HepG2 (cell line): ENCODE measurements around the gene SERPIND1. TPM values are rescaled to one million over a fixed set of nuclear protein-coding genes. Genes with fewer than 3 reads are reported as not detected.

ENCODE experiments used
- EHMT2 ChIP-seq: fragments of 200-600 bp; sonication (generic); IDR thresholded peaks from 2 replicates; pipeline ENCODE4 v1.7.0; 2017; ENCODE audit warnings: antibody characterized with exemption, low read depth, low read length, borderline replicate concordance
- FOXJ3 ChIP-seq: sonication (generic); formaldehyde crosslinking; IDR thresholded peaks from 2 replicates; pipeline ENCODE4 v1.4.0; 2020; ENCODE audit warnings: missing genetic modification reagents, mild to moderate bottlenecking, borderline replicate concordance
- GATA4 ChIP-seq: sonication (generic); IDR thresholded peaks from 2 replicates; pipeline ENCODE4 v1.6.1; 2016; ENCODE audit warnings: antibody characterized with exemption, low read depth, borderline replicate concordance
- HNRNPL ChIP-seq: fragments of 200-400 bp; formaldehyde crosslinking; IDR thresholded peaks from 2 replicates; pipeline ENCODE4 v1.6.1; 2017; ENCODE audit warnings: mild to moderate bottlenecking, low read depth, low read length
- ISL2 ChIP-seq: sonication (generic); formaldehyde crosslinking; IDR thresholded peaks from 2 replicates; pipeline ENCODE4 v1.5.0; 2020; ENCODE audit warnings: missing genetic modification reagents
- JUN ChIP-seq: sonication (generic); formaldehyde crosslinking; IDR thresholded peaks from 2 replicates; pipeline ENCODE4 v1.4.0; 2020; ENCODE audit warnings: mild to moderate bottlenecking, missing genetic modification reagents
- KDM6A ChIP-seq: IDR thresholded peaks from 2 replicates; pipeline ENCODE4 v1.6.1; 2016; ENCODE audit warnings: low read depth
- PHF21A ChIP-seq: sonication (generic); formaldehyde crosslinking; IDR thresholded peaks from 2 replicates; pipeline ENCODE4 v1.5.0; 2020; ENCODE audit warnings: mild to moderate bottlenecking, missing genetic modification reagents
- POLR2A ChIP-seq, 2 experiments: IDR thresholded peaks; 2 replicates each; pipeline ENCODE4 v1.6.1; 2011; ENCODE audit warnings: low read depth in 2 of 2, low read length in 2 of 2, mild to moderate bottlenecking in 1 of 2, moderate library complexity in 1 of 2; ENCODE audit not compliant: insufficient read depth in 1 of 2
- RFX5 ChIP-seq: IDR thresholded peaks from 2 replicates; pipeline ENCODE4 v1.6.1; 2011; ENCODE audit warnings: low read depth, low read length, improper control_type of control experiment
- SIX1 ChIP-seq: sonication (generic); formaldehyde crosslinking; IDR thresholded peaks from 2 replicates; pipeline ENCODE4 v1.4.0; 2020; ENCODE audit warnings: missing genetic modification reagents, borderline replicate concordance
- SP4 ChIP-seq: sonication (generic); formaldehyde crosslinking; IDR thresholded peaks from 2 replicates; pipeline ENCODE4 v1.8.1; 2023; ENCODE audit warnings: mild to moderate bottlenecking, missing genetic modification reagents
- SRF ChIP-seq: IDR thresholded peaks from 2 replicates; pipeline ENCODE4 v1.6.1; 2011; ENCODE audit warnings: mild to moderate bottlenecking, low read depth, low read length, moderate library complexity
- SYNCRIP ChIP-seq: fragments of 200-400 bp; formaldehyde crosslinking; IDR thresholded peaks from 2 replicates; pipeline ENCODE4 v1.6.1; 2018; ENCODE audit warnings: mild to moderate bottlenecking, low read depth, low read length; ENCODE audit not compliant: insufficient read depth
- ZNF18 ChIP-seq: sonication (generic); formaldehyde crosslinking; IDR thresholded peaks from 2 replicates; pipeline ENCODE4 v1.8.0; 2022; ENCODE audit warnings: mild to moderate bottlenecking, missing genetic modification reagents; ENCODE audit not compliant: insufficient replicate concordance
- ZNF296 ChIP-seq: sonication (generic); formaldehyde crosslinking; conservative IDR thresholded peaks from 2 replicates; pipeline ENCODE4 v1.5.0; 2020; ENCODE audit warnings: mild to moderate bottlenecking, missing genetic modification reagents
- ZNF335 ChIP-seq: sonication (generic); formaldehyde crosslinking; IDR thresholded peaks from 2 replicates; pipeline ENCODE4 v1.4.0; 2020; ENCODE audit warnings: missing genetic modification reagents
- ZNF564 ChIP-seq: sonication (generic); formaldehyde crosslinking; IDR thresholded peaks from 2 replicates; pipeline ENCODE4 v1.8.1; 2023; ENCODE audit warnings: mild to moderate bottlenecking, missing genetic modification reagents
- ZNF746 ChIP-seq: sonication (generic); formaldehyde crosslinking; IDR thresholded peaks from 2 replicates; pipeline ENCODE4 v1.8.0; 2022; ENCODE audit warnings: mild to moderate bottlenecking, missing genetic modification reagents
- ZNF839 ChIP-seq: sonication (generic); formaldehyde crosslinking; IDR thresholded peaks from 2 replicates; pipeline ENCODE4 v1.4.0; 2020; ENCODE audit warnings: missing genetic modification reagents, mild to moderate bottlenecking, borderline replicate concordance
- polyA plus RNA-seq, 8 experiments: library from polyadenylated mRNA; depleted of rRNA in 3 of 8; stranded (reverse) in 7 of 8; unstranded in 1 of 8; fragments of >200 nt; fragmentation: Illumina TruSeq in 4 of 8; extraction: Trizol in 4 of 8; gene quantifications; 2 replicates each; pipeline versions ENCODE4 v1.2.1 to v1.2.3, GENCODE V29; 2011 to 2016; ENCODE audit warnings: low read depth in 4 of 8, missing spikeins in 1 of 8, mixed read lengths in 1 of 8; ENCODE audit not compliant: insufficient read depth in 1 of 8
- total RNA-seq, 5 experiments: library from RNA; depleted of rRNA; stranded (reverse); fragments of >200 nt; fragmentation: Illumina TruSeq; extraction: Trizol; gene quantifications; 2 replicates each; pipeline ENCODE4 v1.2.3, GENCODE V29; 2016; ENCODE audit warnings: low read depth in 1 of 5
- TF ChIP-seq, protein P1 (sequence below): sonication (generic); formaldehyde crosslinking; IDR thresholded peaks from 2 replicates; pipeline ENCODE4 v1.5.0; 2020; ENCODE audit warnings: mild to moderate bottlenecking, missing genetic modification reagents
- TF ChIP-seq, protein P2 (sequence below): sonication (generic); formaldehyde crosslinking; IDR thresholded peaks from 2 replicates; pipeline ENCODE4 v1.4.0; 2020; ENCODE audit warnings: missing genetic modification reagents
- TF ChIP-seq, protein P3 (sequence below): sonication (generic); formaldehyde crosslinking; conservative IDR thresholded peaks from 2 replicates; pipeline ENCODE4 v1.4.0; 2020; ENCODE audit warnings: missing genetic modification reagents

Gene SERPIND1
- total and polyA plus RNA-seq, 2 of the 13 experiments (the other 11 are each of a cell fraction or from before 2014, with no cell fraction given) = 111 to 350 TPM

DNA sequence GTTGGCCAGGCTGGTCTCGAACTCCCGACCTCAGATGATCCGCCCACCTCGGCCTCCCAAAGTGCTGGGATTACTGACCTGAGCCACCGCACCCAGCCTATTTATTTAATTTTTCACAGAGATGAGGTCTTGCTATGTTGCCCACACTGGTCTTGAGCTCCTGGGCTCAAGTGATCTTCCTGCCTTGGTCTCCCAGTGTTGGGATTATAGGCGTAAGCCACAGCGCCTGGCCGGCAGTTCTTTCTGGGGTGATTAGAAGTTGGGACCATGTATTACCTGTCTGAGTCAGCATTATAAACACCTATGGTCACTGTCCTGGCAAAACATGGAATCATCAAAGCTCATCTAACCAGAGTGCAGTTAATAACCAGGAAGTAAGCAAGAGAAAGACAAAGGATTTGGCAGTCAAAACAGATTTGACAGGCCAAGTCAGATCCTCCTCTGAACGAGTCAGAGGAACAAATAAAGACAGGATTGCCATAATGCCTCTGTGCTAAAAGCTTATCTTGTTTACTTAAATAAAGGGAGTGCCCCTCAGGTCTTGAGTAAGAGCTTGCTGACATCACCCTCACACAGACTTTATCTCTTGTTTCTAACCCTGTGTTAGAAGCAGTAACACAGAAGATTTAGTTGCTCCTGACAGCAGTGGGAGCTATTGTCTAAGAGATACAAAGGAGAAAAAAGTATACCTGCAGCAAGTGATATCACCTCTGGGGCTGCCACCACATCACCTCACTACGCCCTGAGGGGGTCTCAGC, 3.7 kb downstream of the SERPIND1 start (continued):
- TF ChIP-seq ZNF296 (CRISPR knock-in tag) = no peak
- no peak for TF ChIP-seq ZNF839 (CRISPR knock-in tag)
- TF ChIP-seq EHMT2 = no peak
- TF ChIP-seq ZNF746 (CRISPR knock-in tag) = no peak
- TF ChIP-seq HNRNPL = no peak
- TF ChIP-seq KDM6A (CRISPR knock-in tag) = peak; percentile 56; the same call in 1 of the 2 replicates
- TF ChIP-seq JUN (CRISPR knock-in tag) = peak; percentile 94; the same call in 1 of the 2 replicates
- peak; percentile 74 for TF ChIP-seq SIX1
- TF ChIP-seq, protein P1, sequence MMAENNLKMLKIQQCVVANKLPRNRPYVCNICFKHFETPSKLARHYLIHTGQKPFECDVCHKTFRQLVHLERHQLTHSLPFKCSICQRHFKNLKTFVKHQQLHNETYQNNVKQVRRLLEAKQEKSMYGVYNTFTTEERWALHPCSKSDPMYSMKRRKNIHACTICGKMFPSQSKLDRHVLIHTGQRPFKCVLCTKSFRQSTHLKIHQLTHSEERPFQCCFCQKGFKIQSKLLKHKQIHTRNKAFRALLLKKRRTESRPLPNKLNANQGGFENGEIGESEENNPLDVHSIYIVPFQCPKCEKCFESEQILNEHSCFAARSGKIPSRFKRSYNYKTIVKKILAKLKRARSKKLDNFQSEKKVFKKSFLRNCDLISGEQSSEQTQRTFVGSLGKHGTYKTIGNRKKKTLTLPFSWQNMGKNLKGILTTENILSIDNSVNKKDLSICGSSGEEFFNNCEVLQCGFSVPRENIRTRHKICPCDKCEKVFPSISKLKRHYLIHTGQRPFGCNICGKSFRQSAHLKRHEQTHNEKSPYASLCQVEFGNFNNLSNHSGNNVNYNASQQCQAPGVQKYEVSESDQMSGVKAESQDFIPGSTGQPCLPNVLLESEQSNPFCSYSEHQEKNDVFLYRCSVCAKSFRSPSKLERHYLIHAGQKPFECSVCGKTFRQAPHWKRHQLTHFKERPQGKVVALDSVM = no peak
- no peak for TF ChIP-seq ZNF564 (CRISPR knock-in tag)
- peak; percentile 88 for TF ChIP-seq PHF21A (CRISPR knock-in tag)
- TF ChIP-seq POLR2A (IDR thresholded peaks at IDR 0.05; ENCODE audit: insufficient read depth in 1 of 2, low read depth in 2 of 2, low read length in 2 of 2) = peak; percentile 38 to 76; a peak in 3 of 4 replicates
- TF ChIP-seq RFX5 = no peak
- TF ChIP-seq FOXJ3 (CRISPR knock-in tag) = peak; percentile 96
- TF ChIP-seq, protein P2, sequence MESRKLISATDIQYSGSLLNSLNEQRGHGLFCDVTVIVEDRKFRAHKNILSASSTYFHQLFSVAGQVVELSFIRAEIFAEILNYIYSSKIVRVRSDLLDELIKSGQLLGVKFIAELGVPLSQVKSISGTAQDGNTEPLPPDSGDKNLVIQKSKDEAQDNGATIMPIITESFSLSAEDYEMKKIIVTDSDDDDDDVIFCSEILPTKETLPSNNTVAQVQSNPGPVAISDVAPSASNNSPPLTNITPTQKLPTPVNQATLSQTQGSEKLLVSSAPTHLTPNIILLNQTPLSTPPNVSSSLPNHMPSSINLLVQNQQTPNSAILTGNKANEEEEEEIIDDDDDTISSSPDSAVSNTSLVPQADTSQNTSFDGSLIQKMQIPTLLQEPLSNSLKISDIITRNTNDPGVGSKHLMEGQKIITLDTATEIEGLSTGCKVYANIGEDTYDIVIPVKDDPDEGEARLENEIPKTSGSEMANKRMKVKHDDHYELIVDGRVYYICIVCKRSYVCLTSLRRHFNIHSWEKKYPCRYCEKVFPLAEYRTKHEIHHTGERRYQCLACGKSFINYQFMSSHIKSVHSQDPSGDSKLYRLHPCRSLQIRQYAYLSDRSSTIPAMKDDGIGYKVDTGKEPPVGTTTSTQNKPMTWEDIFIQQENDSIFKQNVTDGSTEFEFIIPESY (CRISPR knock-in tag) = peak; percentile 6; the same call in 1 of the 2 replicates
- 0 out of 2 replicates have a peak, but pooled peaks have one; percentile 8 for TF ChIP-seq SRF
- peak; percentile 96 for TF ChIP-seq ISL2 (CRISPR knock-in tag)
- TF ChIP-seq, protein P3, sequence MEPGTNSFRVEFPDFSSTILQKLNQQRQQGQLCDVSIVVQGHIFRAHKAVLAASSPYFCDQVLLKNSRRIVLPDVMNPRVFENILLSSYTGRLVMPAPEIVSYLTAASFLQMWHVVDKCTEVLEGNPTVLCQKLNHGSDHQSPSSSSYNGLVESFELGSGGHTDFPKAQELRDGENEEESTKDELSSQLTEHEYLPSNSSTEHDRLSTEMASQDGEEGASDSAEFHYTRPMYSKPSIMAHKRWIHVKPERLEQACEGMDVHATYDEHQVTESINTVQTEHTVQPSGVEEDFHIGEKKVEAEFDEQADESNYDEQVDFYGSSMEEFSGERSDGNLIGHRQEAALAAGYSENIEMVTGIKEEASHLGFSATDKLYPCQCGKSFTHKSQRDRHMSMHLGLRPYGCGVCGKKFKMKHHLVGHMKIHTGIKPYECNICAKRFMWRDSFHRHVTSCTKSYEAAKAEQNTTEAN (CRISPR knock-in tag) = peak; percentile 81
- TF ChIP-seq SP4 = no peak
- TF ChIP-seq SYNCRIP = no peak
- TF ChIP-seq ZNF335 (CRISPR knock-in tag) = peak; percentile 88
- no peak for TF ChIP-seq ZNF18
- peak; percentile 95; the same call in 1 of the 2 replicates for TF ChIP-seq GATA4
